Fibroblast of skin of abdomen (primary cell): ENCODE measurements around the gene GNB3. TPM values are rescaled to one million over a fixed set of nuclear protein-coding genes. Genes with fewer than 3 reads are reported as not detected.

ENCODE experiments used
- DNase-seq: peaks from one replicate; pipeline ENCODE4 v3.0.0-alpha.2; 2013
- polyA plus RNA-seq, 2 experiments: library from polyadenylated mRNA; unstranded; fragments of 120-200 nt; gene quantifications; one replicate each; pipeline ENCODE4 v1.2.1, GENCODE V29; 2013; ENCODE audit not compliant: insufficient read length in 2 of 2

GNB3 gene
- 9.9 TPM for polyA plus RNA-seq (2013, experiment 1 of 2; ENCODE audit: insufficient read length)
- polyA plus RNA-seq (2013, experiment 2 of 2; ENCODE audit: insufficient read length) = 10.6 TPM

DNA sequence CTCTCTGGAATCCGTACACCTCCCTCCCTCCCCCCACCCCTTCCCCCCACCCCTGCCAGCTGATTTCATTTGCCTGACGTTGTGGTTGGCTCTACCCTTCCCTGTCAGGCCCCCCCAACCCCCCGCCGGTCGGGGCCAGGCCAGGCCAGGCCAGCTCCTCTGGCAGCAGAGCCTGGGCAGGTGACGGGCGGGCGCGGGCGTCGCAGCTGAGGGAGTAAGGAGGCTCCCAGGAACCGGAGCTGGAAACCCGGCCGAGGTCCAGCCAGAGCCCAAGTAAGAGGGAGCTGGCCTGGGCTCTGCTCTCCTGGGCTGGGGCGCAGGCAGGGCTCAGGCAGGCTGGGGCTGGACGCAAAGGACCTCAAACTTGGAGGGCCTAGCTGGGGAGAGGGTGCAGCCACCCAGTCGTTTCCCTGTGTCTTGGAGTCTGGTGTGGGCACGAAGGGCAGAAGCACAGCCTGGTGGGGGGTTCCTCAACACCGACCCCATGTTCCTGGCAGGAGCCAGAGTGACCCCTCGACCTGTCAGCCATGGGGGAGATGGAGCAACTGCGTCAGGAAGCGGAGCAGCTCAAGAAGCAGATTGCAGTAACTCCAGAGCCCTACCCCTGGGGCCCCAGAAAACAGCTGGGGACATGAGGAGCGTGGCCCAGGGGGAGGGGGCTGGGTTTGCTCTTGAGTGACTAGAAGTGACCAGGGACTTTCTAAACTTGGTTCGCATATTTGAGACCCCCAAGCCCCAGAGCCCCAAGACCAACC, at the start of gene GNB3:
TSS of gene GNB3 (plus strand) at position 165 of the 755 bp plus-strand sequence. CDS start at position 528, 363 bp downstream.
- no peak for DNase-seq

DNA sequence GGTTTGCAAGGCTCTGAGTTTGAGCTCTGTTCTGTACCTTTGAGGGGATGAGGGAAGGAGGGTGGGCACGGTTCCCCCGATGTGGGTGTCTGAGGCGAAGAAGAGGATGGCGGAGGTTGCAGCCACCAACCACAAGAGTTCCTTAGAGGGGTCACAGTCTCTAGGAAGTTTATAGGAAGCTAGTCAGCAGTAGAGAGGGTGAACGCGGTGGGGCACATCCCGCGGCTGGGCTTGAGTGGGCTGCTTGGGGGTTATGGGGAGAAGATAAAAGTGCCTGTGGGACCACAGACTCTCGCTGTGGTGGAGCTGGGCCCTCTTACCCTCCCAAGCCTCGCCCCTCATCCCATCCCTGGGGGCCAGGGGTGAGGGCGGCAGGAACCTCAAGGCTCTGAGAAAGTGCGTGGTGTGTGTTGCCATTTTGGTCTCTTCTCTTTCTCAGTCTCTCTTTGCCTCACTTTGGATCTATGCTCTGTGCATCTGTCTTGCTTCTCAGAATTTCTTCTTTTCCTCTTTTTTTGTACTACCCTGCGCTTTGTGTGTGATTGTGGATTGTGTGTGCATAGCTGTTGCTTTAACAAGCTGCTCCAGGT, 48.7 kb upstream of the GNB3 start:
- no peak for DNase-seq

DNA sequence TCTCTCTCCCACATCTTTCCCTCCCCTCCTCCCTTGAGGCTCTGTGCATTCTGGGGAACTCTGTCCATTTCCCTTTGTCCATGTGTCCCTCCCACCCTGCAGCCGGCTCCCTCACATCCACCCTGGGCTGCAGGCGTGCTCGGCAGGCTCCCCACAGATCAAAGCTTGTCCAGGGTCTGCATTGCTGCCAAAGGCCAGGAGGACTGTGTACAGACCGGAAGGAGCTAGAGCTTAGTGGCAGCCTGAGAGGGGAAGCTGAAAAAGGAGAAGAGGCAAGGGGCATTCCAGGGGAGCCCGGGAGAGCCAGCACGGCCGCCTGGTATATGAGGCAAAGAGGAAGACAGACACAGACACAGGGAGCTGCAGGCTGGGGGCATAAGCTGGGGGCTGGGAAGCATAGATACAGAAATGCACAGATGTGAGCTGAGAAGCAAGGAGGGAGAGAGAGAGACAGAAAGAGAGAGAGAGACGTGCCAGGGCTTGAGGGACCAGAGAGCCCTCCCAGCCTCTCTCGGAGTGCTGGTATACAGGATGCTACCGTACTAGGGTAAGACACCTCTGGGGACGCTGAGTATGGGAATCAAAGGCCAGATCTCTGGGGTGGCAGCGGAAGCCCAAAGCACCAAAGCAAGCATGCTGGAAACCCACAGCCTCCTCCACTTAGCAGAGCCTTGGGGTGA, 48.1 kb upstream of the GNB3 start:
- no peak for DNase-seq

DNA sequence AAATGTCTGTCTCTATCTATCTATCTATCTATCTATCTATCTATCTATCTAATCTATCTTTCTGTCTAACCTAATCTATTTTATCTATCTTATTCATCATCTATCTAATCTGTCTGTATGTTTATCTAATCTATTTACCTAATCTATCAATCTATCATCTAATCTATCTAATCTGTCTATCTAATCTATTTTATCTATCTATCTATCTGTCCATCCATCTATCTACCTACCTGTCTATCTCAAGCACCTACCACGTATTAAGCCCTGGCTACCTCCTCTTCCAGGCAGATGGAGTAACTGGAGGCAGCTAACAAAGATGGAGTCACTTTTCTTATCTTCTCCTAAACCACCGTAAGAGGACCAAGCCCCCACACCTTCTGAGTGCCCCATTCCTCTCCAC, 45.6 kb upstream of the GNB3 start:
- DNase-seq = no peak

DNA sequence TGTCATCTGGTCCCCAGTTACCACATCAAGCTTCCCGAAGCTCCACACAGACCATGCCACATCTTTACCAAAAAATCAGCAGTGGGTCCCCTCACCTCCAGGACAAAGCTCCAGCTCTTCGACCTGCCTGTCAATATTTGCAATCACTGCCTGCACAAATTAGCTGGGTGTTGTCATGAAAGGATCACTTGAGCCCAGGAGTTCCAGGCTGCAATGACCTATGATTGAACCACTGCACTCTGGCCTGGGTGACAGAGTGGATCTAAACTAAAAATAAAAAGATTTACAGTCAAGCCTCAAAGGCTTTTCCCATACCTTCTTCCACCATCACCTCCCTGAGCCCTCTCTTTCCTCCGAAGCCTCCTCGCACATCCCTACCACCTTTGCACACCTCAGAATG, 44.1 kb upstream of the GNB3 start:
- DNase-seq = no peak

DNA sequence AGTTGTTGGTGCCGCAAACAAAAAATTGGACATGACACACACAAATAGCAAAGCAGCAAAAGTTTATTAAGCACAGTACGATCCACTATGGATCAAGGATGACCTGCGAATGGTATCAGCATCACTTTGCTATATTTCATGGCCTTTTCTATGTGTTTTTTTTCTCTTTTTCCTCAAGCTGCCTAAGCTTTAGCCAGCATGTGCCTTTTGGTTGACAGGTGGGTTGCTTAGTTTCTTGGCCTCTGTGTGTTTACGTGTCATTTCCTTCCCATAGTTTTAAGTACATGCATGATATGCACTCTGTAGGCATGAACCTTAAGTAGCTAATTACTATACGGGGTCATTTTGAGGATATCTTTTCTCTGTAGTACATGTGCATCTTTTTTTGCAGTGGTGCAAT, 41.6 kb upstream of the GNB3 start:
- no peak for DNase-seq

DNA sequence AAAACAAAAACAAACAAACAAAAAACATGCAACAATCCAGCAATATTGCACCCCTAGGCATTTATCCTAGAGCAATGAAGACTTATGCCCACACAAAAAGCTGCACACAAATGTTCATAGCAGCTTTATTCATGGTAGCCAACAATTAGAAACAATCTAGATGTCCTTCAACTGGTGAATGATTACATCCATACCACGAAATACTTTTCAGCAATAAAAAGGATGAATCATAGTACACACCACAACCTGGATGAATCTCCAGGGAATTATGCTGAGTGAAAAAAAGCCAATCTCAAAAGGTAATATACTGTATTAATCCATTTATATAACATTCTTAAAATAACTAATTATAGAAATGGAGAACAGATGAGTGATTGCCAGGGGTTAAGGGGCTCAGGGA, 33.6 kb upstream of the GNB3 start:
- DNase-seq = peak; percentile 33

DNA sequence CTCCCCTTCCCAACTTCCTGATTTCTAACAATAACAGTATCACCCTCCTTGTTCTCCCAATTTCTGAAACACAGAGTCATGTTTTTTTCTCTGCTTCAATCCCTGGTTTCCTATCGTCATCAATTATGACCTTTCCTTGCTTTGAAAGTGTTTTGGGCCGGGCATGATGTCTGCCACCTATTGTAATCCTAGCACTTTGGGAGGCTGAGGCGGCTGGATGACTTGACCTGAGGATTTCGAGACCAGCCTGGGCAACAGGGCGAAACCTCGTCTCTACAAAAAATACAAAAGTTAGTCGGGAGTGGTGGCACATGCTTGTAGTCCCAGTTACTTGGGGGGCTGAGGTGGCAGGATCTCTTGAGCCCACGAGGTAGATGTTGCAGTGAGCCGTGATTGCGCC, 31.7 kb upstream of the GNB3 start:
- DNase-seq = no peak

DNA sequence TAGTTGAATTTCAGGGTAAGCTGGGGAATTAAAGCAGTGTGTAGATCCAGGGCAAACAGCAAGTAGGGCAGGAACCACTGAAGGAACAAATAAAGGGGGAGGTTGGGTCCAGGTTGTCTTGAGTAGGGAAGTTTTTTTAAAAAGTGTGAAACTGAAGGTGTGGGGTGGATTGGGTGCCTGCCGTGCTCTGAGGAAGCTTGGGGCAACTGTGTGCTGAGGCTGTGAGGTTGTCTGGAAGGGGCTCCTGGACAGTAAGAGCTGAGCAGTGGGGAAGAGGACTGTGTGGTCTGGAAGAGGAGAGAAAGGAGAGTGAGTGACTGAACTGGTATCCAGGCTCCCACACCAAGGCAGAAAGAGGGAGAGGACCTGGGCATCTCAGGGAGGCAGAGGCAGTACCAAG, 30.0 kb upstream of the GNB3 start:
- DNase-seq = no peak

DNA sequence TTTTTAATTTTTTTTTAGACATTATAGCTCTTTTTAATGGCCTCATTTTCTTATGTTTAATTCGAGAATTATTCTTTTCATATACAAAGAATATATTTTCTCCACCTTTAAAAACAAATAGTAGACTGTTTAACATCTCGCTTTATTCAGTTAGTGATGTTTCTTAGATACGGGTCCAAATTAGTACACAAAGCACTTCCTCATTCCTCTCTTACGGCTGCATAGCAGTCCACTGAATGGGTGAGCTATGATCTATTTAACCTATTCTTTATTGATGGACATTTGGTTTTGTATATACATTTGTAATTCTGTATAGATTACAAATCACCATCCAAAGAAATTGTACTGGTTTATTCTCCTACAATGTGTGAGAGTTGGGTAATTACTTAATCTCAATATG, 27.4 kb upstream of the GNB3 start:
- DNase-seq = no peak

DNA sequence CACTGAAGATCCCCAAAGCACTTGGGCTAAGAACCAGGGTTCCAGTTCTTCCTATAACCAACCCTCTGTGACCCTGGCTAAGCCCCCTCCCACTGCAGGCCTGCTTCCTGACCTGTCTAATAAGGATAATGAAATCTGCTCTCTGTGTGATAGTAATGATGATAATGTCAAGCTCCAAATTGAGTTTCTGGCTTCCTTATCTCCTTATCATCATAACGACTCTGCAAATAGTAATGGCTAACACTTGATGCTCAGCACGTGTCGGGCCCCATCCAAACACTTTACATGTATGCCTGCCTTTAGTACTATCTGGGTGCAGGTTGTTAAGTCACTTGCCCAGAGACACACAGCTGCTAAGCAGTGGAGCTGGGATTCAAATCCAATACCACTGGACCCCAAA, 24.1 kb upstream of the GNB3 start:
- DNase-seq = no peak

DNA sequence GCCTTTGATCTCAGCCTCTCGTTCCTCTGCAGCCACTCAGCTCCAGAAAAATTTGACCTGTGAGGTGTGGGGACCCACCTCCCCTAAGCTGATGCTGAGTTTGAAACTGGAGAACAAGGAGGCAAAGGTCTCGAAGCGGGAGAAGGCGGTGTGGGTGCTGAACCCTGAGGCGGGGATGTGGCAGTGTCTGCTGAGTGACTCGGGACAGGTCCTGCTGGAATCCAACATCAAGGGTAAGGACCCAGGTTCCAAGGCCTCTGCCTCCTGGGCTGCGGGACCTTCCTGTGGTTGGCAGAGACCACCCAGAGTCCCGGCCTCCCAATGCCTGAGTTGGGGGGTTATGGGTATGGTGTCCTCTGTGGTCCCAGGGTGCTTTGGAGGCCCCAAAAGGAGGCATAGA, 23.6 kb upstream of the GNB3 start:
- DNase-seq = no peak

DNA sequence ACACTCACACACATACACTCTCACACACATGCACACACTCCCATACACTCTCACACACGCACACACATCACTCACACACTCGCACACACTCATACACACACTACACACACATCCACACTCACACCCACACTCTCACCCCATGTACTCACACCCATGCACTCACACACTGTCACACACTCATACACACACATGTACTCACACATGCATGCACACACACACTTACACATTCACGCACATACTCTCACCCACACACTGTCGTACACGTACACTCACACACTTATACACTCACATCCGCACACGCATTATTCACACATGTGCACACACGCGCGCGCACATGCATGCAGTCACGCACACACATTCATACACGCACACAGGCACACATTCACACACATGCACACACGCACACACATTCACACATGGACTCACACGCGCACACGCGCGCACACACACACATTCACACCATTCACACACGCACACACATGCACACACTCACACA, 23.0 kb upstream of the GNB3 start:
- no peak for DNase-seq

DNA sequence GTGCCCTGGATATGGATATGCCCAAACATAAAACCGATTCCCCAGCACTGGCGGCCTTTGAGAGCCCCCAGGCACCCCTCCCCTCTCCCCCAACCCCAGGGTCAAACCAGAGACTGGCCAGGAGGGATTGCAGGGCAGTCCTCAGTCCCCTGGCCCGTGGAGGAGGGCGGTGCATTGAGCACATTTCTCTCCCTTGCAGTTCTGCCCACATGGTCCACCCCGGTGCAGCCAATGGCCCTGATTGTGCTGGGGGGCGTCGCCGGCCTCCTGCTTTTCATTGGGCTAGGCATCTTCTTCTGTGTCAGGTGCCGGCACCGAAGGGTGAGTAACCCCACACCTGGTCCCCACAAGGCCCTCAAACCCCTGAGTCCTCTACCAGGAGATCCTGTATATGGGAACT, 22.5 kb upstream of the GNB3 start:
- DNase-seq = no peak

DNA sequence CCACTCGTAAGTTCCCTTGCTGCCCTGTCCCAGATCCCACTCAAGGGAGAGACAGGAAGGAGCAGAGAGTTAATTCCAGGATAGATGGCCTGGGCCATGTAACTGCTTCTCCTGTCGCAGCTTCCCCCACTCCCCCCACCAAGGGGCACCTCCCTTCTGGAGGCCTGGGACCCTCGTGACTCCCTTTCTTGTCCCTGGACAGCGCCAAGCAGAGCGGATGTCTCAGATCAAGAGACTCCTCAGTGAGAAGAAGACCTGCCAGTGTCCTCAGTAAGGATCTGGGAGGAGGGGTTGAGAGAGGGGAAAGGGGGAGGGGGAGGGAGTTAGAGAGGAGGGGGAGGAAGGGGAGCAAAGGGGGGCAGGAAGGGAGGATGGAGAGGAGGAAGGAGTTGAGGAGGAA, 22.1 kb upstream of the GNB3 start:
- DNase-seq = no peak

DNA sequence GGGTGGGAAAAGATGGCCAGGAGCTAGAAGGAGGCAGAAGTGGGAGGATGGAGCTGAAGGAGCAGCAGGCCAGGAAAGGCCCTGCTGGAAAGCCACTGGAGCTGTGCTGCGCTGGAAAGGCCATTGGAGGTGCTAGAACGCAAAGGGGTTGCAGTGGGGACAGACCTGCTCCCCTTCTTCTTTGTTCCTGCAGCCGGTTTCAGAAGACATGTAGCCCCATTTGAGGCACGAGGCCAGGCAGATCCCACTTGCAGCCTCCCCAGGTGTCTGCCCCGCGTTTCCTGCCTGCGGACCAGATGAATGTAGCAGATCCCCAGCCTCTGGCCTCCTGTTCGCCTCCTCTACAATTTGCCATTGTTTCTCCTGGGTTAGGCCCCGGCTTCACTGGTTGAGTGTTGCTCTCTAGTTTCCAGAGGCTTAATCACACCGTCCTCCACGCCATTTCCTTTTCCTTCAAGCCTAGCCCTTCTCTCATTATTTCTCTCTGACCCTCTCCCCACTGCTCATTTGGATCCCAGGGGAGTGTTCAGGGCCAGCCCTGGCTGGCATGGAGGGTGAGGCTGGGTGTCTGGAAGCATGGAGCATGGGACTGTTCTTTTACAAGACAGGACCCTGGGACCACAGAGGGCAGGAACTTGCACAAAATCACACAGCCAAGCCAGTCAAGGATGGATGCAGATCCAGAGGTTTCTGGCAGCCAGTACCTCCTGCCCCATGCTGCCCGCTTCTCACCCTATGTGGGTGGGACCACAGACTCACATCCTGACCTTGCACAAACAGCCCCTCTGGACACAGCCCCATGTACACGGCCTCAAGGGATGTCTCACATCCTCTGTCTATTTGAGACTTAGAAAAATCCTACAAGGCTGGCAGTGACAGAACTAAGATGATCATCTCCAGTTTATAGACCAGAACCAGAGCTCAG, 21.4 kb upstream of the GNB3 start:
- DNase-seq = no peak

DNA sequence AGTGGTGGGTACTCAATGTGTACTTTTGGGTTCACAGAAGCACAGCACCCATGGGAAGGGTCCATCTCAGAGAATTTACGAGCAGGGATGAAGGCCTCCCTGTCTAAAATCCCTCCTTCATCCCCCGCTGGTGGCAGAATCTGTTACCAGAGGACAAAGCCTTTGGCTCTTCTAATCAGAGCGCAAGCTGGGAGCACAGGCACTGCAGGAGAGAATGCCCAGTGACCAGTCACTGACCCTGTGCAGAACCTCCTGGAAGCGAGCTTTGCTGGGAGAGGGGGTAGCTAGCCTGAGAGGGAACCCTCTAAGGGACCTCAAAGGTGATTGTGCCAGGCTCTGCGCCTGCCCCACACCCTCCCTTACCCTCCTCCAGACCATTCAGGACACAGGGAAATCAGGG, 20.6 kb upstream of the GNB3 start:
- DNase-seq = no peak

DNA sequence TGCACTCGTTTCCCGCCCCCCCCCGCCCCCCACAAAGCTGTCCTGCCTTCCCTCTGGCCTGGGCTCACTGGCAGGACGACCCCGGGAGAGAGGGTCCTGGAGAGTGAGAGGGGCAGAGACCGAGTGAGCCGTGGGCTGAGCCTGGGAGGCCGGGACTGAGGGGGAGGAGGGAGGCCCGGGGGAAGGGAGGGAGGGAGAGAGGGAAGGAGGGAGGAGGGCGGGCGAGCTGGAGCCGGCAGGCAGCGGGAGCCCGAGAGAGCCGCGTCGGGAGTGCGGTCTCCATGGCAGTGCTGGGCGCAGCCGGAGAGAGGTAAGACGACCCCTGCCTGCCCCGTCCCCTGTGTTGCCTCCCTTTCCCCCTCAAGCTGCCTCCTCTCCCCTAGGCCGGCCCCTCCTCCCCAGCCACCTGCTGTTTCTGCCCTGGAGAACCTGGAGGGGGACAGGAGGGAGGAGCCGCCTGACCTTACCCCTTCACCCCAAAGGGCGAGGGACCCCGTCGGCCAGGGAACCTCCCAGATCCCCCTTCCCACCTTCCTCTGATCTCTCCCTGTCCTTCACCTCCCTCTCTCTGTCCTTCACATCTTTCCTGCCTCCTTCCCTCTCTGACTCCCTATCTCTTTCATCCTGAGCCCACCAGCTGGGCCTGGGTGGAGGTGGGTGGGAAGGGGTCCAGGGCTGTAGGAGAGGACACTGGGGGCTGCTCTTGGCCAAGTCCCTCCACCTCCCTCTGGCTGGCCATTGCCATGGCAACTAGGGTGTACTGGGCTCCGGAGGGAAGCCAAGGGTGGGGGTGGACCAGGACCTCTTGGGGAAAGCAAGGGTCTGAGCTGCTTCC, 18.9 kb upstream of the GNB3 start, which contains the start of gene GPR162:
TSS of gene GPR162 (plus strand) at position 231 of the 835 bp plus-strand sequence. CDS start 2,078 bp downstream, outside the sequence.
- DNase-seq = peak; percentile 61

DNA sequence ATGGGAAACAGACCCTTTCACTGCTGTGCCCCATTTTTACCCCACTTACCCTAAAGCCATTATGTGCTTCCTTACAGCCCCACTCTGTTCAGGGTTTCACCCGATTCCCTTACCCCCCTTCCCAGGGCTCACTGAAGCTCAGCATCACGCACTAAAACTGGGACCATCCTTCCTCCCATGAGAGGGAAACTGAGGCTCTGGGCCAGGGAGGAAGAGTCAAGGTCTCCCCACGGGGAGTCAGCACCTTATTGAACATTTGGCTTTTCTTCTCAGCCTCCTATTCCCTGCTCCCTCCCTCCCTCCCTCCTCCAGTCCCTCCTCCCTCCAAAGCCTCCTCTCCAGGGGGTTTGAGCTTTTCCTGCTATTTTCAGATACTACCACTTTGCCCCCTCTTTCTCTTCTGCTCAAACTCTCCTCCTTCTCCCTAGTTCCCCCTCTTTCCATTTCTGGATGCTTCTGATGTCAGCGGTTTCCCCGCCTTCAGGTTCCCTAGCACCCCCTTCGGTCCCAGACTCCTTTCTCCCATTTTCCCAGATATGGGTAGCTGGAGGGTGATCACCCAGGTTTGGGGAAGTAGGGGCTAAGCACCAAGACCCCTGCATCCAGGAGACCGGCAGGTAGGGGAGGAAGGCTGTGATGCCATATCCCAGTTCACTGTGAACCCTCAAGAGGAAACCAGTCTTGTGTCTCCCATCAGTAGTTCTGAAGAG, 18.1 kb upstream of the GNB3 start:
- DNase-seq = no peak

DNA sequence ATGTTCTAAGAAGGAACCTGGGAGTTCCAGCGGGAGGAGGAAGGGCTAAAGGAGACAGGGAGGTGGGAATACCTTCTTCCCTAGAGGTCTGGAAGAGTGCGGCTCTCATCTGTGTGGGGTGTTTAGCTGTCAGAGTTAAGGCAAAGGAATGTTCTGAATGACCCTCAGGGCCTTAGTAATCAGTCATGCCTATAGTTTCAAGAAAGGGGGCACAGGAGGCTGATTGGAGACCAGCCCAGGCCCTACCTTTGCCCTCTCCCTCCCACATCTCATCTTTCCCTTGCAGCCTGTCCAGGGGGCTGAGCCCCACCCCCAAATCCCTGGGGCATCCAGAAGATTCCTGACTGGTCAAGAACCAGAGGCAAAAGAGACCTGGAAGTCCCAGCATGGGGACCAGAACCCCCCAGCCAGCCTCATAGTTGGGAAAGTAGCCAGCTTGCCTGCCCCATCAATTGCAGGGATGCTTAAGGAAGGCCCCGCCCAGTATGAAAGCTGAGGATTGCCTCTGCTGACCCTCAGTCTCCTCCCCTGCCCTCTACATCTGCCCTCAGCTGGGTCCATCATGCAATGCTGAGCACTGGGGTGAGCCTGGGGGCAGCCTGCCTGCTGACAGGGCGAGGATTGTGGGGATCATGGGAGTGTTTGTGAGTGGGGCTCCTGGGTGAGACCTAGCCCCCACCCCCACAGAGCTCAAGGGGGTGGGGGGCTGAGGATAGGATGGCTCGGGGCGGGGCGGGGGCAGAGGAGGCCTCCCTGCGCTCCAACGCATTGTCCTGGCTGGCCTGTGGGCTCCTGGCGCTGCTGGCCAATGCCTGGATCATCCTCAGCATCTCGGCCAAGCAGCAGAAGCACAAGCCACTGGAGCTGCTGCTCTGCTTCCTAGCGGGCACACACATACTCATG, 17.3 kb upstream of the GNB3 start:
- DNase-seq = no peak
